Activated T-cell treated with anti-CD3 and anti-CD28 coated beads for 4 hours (primary cell): ENCODE data around the gene RBCK1.
A peak's percentile ranks its signal among the peaks of the same experiment; 100 is the strongest.
"Not testable (repeated sequence)": the region's sequence is repeated elsewhere in the genome, so short reads cannot be mapped to it uniquely, and the experiment has no call there.

ENCODE experiments used
- DNase-seq: peaks from one replicate; pipeline ENCODE4 v3.0.0-alpha.2; 2020

RBCK1 gene

GRCh38 chr20:376089-376488 lies 32.0 kb upstream of the RBCK1 start:
- no peak for DNase-seq

GRCh38 chr20:376750-377149 lies 31.3 kb upstream of the RBCK1 start:
- no peak for DNase-seq

GRCh38 chr20:377578-377977 lies 30.5 kb upstream of the RBCK1 start:
- DNase-seq = not testable (repeated sequence)

- DNase-seq = no peak
Measured at GRCh38 chr20:378961-379336, 29.1 kb upstream of the RBCK1 start.

- DNase-seq = peak; percentile 48
Measured at GRCh38 chr20:380763-381580, 27.1 kb upstream of the RBCK1 start.

GRCh38 chr20:381581-382290 lies 26.4 kb upstream of the RBCK1 start:
- DNase-seq = peak; percentile 49

GRCh38 chr20:382291-383115 lies 25.6 kb upstream of the RBCK1 start:
- DNase-seq = no peak

GRCh38 chr20:383889-384288 lies 24.2 kb upstream of the RBCK1 start:
- DNase-seq = no peak

- no peak for DNase-seq
Measured at GRCh38 chr20:384723-385122, 23.4 kb upstream of the RBCK1 start.

GRCh38 chr20:385448-385847 lies 22.7 kb upstream of the RBCK1 start:
- DNase-seq = no peak

GRCh38 chr20:386634-387033 lies 21.5 kb upstream of the RBCK1 start:
- DNase-seq = not testable (repeated sequence)

GRCh38 chr20:387520-387919 lies 20.6 kb upstream of the RBCK1 start:
- no peak for DNase-seq

- DNase-seq = no peak
Measured at GRCh38 chr20:388034-388994, 19.8 kb upstream of the RBCK1 start.

GRCh38 chr20:389220-389619 lies 18.9 kb upstream of the RBCK1 start:
- no peak for DNase-seq

- no peak for DNase-seq
Measured at GRCh38 chr20:391041-391711, 16.9 kb upstream of the RBCK1 start.

- DNase-seq = not testable (repeated sequence)
Measured at GRCh38 chr20:393296-393695, 14.8 kb upstream of the RBCK1 start.

- no peak for DNase-seq
Measured at GRCh38 chr20:396252-396618, 11.9 kb upstream of the RBCK1 start.

GRCh38 chr20:396619-397431 lies 11.3 kb upstream of the RBCK1 start:
- DNase-seq = no peak

- no peak for DNase-seq
Measured at GRCh38 chr20:397432-398237, 10.5 kb upstream of the RBCK1 start.

GRCh38 chr20:399182-399707 lies 8.9 kb upstream of the RBCK1 start:
- no peak for DNase-seq
